KMS-11 (cell line): ENCODE measurements around the gene EHBP1L1.

Experiments
- H2AFZ ChIP-seq: fragments of 200-600 bp; sonication (generic); 2 replicates; pipeline ENCODE4 v1.6.1; 2016; ENCODE audit warnings: antibody characterized with exemption, mixed run types, low read depth
- H3K27ac ChIP-seq: fragments of 200-600 bp; sonication (generic); 2 replicates; pipeline ENCODE4 v1.6.1; 2016; ENCODE audit warnings: mild to moderate bottlenecking, mixed run types
- H3K27me3 ChIP-seq: fragments of 200-600 bp; sonication (generic); 2 replicates; pipeline ENCODE4 v1.6.1; 2017; ENCODE audit warnings: mild to moderate bottlenecking, low read depth, mixed run types, moderate library complexity; ENCODE audit not compliant: insufficient read depth
- H3K36me3 ChIP-seq: fragments of 200-600 bp; sonication (generic); 2 replicates; pipeline ENCODE4 v1.6.1; 2017; ENCODE audit warnings: mild to moderate bottlenecking, mixed run types; ENCODE audit not compliant: insufficient read depth
- H3K4me1 ChIP-seq: fragments of 200-600 bp; sonication (generic); 2 replicates; pipeline ENCODE4 v1.6.1; 2016; ENCODE audit warnings: mild to moderate bottlenecking, low read depth, mixed run types; ENCODE audit not compliant: poor library complexity, severe bottlenecking
- H3K4me2 ChIP-seq: fragments of 200-600 bp; sonication (generic); 2 replicates; pipeline ENCODE4 v1.7.0; 2016; ENCODE audit warnings: mild to moderate bottlenecking, mixed run types
- H3K4me3 ChIP-seq: fragments of 200-600 bp; sonication (generic); IDR thresholded peaks from 2 replicates; pipeline ENCODE4 v1.6.1; 2017; ENCODE audit warnings: low read depth, low read length, mixed read lengths; ENCODE audit not compliant: insufficient read depth
- H3K79me2 ChIP-seq: fragments of 200-600 bp; sonication (generic); 2 replicates; pipeline ENCODE4 v1.6.1; 2016; ENCODE audit warnings: low read depth, mixed run types; ENCODE audit not compliant: insufficient read depth
- H3K9ac ChIP-seq: fragments of 200-600 bp; sonication (generic); 2 replicates; pipeline ENCODE4 v1.6.1; 2016; ENCODE audit warnings: mild to moderate bottlenecking, mixed run types
- H4K20me1 ChIP-seq: fragments of 200-600 bp; sonication (generic); 2 replicates; pipeline ENCODE4 v1.6.1; 2016; ENCODE audit warnings: mild to moderate bottlenecking, mixed run types; ENCODE audit not compliant: insufficient read depth
- TF ChIP-seq, protein P1 (sequence below): fragments of 200-600 bp; sonication (generic); conservative IDR thresholded peaks from 2 replicates; pipeline ENCODE4 v1.6.1; 2017; ENCODE audit warnings: low read depth, mild to moderate bottlenecking, antibody characterized with exemption, low read length, moderate library complexity, mixed read lengths

The EHBP1L1 gene

DNA sequence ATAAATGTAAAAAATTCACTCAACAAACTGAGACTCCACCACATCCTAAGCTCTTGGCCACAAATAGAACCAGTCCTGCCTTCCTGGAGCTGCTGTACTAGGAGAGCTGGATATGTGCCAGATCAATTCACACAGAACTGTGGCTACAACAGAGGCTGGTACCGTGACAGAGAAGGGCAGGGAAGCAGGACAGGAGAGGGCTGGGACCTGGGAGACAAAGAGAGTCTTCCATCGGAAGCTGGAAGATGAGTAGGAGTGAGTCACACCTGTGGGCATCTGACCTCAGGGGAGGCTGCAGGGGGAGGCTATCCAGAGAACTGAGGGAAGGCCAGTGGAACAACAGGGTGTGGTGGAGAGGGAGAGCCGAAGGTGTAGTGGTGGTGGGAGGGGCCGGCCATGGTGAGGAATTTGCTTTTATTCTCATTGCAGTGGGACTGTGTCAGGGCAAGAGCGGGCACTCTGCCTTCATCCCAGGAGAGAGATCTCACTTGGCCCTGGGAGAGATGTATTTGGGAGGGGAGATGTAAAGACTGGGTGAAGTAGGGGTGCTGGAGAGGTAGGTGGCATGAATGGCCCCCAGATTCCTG is 15.8 kb upstream of the EHBP1L1 start:
- no peaks in the 10 kb centered on the region for H3K36me3 ChIP-seq
- H2AFZ ChIP-seq: no peak overlapping the region
- TF ChIP-seq, protein P1, sequence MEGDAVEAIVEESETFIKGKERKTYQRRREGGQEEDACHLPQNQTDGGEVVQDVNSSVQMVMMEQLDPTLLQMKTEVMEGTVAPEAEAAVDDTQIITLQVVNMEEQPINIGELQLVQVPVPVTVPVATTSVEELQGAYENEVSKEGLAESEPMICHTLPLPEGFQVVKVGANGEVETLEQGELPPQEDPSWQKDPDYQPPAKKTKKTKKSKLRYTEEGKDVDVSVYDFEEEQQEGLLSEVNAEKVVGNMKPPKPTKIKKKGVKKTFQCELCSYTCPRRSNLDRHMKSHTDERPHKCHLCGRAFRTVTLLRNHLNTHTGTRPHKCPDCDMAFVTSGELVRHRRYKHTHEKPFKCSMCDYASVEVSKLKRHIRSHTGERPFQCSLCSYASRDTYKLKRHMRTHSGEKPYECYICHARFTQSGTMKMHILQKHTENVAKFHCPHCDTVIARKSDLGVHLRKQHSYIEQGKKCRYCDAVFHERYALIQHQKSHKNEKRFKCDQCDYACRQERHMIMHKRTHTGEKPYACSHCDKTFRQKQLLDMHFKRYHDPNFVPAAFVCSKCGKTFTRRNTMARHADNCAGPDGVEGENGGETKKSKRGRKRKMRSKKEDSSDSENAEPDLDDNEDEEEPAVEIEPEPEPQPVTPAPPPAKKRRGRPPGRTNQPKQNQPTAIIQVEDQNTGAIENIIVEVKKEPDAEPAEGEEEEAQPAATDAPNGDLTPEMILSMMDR: no peak
- no peaks in the 10 kb centered on the region for H3K79me2 ChIP-seq
- no peaks in the 10 kb centered on the region for H4K20me1 ChIP-seq
- no peak overlapping the region for H3K9ac ChIP-seq
- no peaks in the 10 kb centered on the region for H3K27me3 ChIP-seq
- no peak overlapping the region for H3K4me3 ChIP-seq
- H3K27ac ChIP-seq: no peak overlapping the region
- no peak overlapping the region for H3K4me2 ChIP-seq
- H3K4me1 ChIP-seq: peaks cover 38% of the 10 kb centered on the region

GRCh38 chr11:65560555-65561418 is 15.1 kb upstream of the EHBP1L1 start:
- H3K4me2 ChIP-seq: no peak overlapping the region
- H3K79me2 ChIP-seq: no peaks in the 10 kb centered on the region
- no peaks in the 10 kb centered on the region for H4K20me1 ChIP-seq
- TF ChIP-seq, protein P1: no peak
- no peak overlapping the region for H3K9ac ChIP-seq
- peaks cover 33% of the 10 kb centered on the region for H3K4me1 ChIP-seq
- H3K36me3 ChIP-seq: no peaks in the 10 kb centered on the region
- no peak overlapping the region for H3K27ac ChIP-seq
- no peaks in the 10 kb centered on the region for H3K27me3 ChIP-seq
- no peak overlapping the region for H2AFZ ChIP-seq
- no peak overlapping the region for H3K4me3 ChIP-seq

- Histone ChIP-seq H3K4me3 (no peak overlapping the region), H2AFZ (no peak overlapping the region), H3K27ac (no peak overlapping the region), H3K4me1 (peaks cover 30% of the 10 kb centered on the region), H3K79me2 (peaks cover 7% of the 10 kb centered on the region; the same call in 1 of the 2 replicates), H3K27me3 (no peaks in the 10 kb centered on the region), H3K9ac (no peak overlapping the region), H3K4me2 (no peak overlapping the region), H3K36me3 (no peaks in the 10 kb centered on the region), H4K20me1 (no peaks in the 10 kb centered on the region)
- TF ChIP-seq, protein P1: no peak
These were observed 13.8 kb upstream of the EHBP1L1 start for GRCh38 chr11:65562020-65562419.

DNA sequence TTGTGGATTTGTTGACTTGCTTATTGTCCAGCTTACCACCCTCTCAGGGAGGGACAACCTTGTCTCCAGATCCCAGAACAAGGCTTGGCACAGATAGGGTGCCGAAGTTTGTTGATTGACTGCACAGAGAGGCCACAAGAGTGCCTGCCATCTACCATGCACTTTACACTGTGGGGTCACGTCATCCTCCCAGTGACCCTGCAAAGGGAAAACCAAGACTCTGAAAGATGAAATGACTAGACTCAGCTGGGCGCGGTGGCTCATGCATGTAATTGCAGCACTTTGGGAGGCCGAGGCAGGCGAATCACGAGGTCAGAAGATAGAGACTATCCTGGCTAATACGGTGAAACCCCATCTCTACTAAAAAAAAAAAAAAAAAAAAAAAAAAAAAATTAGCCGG is 13.1 kb upstream of the EHBP1L1 start:
- Histone ChIP-seq H3K4me1 (peaks cover 33% of the 10 kb centered on the region), H2AFZ (no peak overlapping the region), H3K9ac (no peak overlapping the region), H3K36me3 (no peaks in the 10 kb centered on the region), H3K4me2 (no peak overlapping the region), H3K27ac (no peak overlapping the region), H3K27me3 (no peaks in the 10 kb centered on the region), H3K79me2 (peaks cover 13% of the 10 kb centered on the region), H4K20me1 (no peaks in the 10 kb centered on the region), H3K4me3 (no peak overlapping the region)
- TF ChIP-seq, protein P1: no peak
